GM18526 (cell line): ENCODE data around the gene CDK3.

Experiments used
- POLR2A ChIP-seq: IDR thresholded peaks from 3 replicates; pipeline ENCODE4 v1.6.1; 2011; ENCODE audit not compliant: insufficient read length; ENCODE audit errors: extremely low read depth

Gene CDK3

DNA sequence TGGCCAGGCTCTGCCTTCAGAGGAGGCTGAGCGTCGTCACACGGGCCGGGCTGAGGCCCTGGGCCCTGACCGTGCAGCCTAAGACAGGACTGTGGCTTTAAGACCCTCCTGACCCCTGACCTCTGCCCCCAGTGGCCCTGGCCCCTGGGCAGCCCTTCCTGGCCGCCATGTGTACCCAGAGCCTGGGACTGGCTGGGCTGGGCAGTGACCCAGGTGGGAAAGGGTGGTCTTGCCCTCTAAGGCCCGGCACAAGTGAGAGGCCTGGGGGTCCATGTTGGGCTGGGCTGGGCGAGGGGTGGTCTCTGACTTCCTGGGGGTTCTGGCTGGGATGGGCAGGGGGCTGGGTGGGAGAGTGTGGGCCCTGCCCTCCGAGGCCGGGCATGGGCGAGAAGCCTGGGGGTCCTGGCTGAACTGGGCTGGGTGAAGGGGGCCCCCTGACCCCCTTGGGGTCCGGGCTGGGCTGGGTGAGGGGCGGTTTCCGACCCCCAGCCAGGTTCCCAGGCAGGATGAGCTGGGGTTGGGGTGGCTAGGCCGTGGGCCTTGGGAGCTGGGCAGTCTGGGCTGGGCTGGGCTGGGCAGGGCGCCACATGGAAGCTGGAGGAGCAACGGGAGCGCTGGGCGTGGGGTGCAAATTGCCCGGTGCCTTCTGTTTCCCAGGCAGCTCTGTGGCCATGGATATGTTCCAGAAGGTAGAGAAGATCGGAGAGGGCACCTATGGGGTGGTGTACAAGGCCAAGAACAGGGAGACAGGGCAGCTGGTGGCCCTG lies at the start of gene CDK3:
CDK3 (plus strand) TSS at position 101 of the 767 bp plus-strand sequence; CDS start at position 672, 571 bp downstream.
- no peak for TF ChIP-seq POLR2A

GRCh38 chr17:75950855-75951554 lies 49.6 kb upstream of the CDK3 start:
- no peak for TF ChIP-seq POLR2A

- no peak for TF ChIP-seq POLR2A
Measured at GRCh38 chr17:75959051-75959838, 41.4 kb upstream of the CDK3 start.

DNA sequence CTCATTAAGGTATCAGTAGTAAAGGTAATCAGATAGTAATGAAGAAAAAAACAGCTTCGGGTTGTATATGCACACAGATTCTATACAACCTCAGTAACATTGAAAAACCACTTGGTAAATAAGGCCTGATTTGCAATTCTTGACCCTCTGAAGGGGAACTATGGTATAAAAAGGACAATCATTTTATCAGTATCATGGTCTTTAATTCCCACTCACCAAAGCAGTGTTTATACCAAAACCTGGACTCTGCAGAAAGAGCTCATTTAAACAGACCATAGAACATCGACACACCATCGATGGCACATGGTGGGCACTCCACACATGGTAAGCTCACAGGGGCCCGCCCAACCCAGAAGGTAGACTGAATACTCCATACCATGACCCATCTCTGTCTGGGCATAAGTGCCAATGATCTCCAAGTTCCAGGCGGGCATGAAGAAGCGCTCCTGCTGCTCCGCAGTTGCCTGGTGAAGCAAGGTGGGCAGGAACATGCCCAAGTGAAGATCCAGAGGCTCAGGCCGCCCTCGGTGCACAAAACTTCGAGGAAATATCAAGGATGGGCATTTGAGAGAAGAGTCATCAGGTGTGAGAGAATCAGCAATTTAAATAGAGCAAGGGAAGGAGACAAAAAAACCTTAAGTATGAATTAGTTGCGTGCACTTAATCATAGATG lies 40.7 kb upstream of the CDK3 start:
- TF ChIP-seq POLR2A: no peak

DNA sequence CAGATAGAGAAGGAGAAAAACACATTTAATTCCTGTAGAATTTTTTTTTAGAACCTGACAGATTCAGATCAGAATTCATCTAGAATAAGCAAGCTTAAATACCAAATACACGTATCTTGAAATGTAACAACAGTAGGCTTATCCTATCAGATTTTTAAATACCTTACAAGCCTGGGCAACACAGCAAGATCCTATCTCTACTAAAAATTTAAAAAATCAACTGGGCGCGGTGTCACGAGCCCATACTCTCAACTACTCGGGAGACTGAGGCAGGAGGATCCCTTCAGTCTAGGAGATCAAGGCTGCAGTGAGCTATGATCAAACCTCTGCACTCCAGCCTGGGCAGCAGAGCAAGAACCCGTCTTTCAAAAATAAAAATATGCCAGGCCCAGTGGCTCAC lies 35.2 kb upstream of the CDK3 start:
- no peak for TF ChIP-seq POLR2A

GRCh38 chr17:75970011-75970523 lies 30.6 kb upstream of the CDK3 start:
- no peak for TF ChIP-seq POLR2A

- no peak for TF ChIP-seq POLR2A
Measured at GRCh38 chr17:75970626-75971025, 30.0 kb upstream of the CDK3 start.

DNA sequence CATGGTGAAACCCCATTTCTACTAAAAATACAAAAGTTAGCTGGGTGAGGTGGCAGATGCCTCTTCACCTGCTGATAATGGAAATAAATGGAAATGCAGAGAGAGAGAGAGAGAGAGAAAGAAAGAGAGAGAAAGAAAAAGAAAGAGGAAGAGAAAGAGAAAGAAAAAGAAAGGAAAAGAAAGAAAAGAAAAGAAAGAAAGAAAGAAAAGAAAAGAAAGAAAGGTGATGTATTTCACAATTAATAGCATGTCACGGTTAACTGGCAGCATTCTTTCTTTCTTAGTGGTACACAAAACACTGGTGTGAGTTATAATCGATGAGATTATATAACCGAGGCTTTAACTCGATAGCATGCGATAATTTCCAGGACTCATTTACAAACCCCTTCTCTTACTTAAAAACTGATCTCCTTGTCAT lies 24.9 kb upstream of the CDK3 start:
- TF ChIP-seq POLR2A: no peak

DNA sequence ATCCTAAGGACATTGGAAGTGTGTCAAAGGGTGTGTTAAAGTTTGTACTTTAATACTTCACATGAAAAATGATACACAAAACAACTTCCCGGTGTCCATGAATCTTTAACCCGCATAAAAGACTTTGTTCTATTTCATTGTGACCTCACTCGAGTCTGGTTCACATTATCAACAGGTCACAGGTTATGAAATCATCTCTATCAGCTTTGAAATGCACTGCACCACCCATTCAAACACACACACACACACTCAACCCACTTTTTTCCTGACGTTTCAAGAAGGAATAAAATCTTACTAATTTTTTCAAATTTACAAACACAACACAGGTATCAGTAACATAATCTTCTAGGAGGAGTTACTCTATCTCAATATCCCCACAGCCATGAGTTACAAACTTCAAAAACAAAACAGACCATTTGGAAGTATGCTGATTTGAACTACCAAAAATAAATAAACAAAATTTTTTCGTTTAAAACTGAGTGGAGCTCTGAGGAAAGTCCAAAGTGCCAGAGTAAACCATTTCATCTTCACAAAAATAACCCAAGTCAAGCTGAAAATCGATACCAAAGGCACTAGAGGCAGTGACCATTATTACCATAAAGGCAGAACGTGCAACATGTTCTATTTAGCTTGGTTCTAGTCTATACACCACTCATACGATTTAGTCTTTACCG lies 24.3 kb upstream of the CDK3 start:
- no peak for TF ChIP-seq POLR2A

DNA sequence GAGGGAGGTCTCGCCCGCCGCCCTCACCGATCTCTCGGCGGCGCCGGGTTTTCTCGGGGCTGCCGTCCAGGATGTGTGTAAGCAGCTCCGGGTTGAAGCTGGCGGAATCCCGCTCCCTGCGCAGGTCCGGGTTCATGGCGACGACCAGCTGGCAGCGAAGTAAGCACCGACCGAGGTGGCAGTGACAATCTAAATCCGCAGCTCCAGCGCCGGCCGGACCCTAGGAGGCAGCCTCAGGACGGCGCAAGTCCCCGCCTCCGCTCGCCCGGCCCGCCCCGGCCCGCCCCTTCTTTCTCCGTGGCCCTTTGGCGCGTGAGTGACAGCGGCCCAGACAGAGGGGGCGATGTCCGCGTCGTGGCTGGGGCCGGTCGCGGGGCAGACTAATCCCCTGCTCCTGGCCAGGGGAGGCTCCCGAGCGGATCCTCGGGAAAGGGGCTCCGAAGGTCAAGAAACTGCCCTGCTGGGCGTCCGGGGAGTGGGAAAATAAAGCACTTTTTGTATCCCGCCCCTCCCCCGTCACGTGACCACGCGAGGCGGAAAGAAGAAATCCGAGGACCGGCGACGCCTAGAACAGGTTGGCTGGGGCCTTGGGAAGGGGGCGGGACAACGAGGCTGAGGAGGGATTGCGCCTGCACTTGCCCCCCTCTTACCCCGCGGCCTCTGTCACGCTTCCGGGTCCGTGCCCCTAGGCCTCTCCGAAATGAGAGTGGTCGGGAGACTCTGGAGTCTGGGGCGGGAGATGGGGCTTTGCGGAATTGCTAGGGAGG lies 21.5 kb upstream of the CDK3 start, which contains the start of the genes ACOX1 and TEN1:
ACOX1 (minus strand) TSS at position 229 of the 767 bp plus-strand sequence; CDS start at position 136, 93 bp downstream.
TEN1 (plus strand) TSS at position 303 of the 767 bp plus-strand sequence. CDS start 6,953 bp downstream, outside the sequence.
- peak; percentile 97 for TF ChIP-seq POLR2A

- TF ChIP-seq POLR2A: no peak
Measured at GRCh38 chr17:75979705-75980187, 20.9 kb upstream of the CDK3 start.

- no peak for TF ChIP-seq POLR2A
Measured at GRCh38 chr17:75980188-75981018, 20.3 kb upstream of the CDK3 start.
